NCI-H2227 treated with DMSO at 0.1 percent for 48 hours (cell line): Measurements from ENCODE around the gene METTL27.
"Not testable (repeated sequence)": the region's sequence is repeated elsewhere in the genome, so short reads cannot be mapped to it uniquely, and the experiment has no call there.

ENCODE experiments used
- DNase-seq: peaks from one replicate; lab custom pipeline; 2025; lab: John Stamatoyannopoulos, UW

The METTL27 gene

DNA sequence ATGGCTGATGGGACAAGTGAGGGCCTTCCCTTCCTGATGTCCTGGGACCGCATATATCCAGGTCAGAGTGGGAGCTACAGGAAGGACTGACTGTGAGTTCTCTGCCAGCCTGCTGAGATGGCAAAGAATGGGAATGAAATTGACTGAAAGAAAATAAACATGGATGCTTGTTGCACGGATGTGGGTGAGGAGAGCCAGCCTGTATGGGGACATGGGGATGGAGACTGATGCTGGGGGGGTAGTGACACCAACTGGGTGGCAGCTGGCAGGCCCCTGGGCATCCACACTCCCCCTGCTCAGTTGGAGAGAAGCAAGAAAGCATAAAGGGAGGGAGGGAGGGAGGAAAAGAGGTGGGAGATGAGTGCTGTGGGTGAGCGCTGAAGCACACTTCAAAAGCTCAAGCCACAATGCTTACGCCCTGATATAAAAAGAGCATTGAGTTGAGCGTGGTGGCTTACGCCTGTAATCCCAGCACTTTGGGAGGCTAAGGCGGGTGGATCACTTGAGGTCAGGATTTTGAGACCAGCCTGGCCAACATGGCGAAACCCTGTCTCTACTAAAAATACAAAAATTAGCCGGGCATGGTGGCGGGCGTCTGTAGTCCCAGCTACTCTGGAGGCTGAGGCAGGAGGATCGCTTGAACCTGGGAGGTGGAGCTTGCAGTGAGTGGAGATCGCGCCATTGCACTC is 20.6 kb downstream of the METTL27 start:
- not testable (repeated sequence) for DNase-seq

DNA sequence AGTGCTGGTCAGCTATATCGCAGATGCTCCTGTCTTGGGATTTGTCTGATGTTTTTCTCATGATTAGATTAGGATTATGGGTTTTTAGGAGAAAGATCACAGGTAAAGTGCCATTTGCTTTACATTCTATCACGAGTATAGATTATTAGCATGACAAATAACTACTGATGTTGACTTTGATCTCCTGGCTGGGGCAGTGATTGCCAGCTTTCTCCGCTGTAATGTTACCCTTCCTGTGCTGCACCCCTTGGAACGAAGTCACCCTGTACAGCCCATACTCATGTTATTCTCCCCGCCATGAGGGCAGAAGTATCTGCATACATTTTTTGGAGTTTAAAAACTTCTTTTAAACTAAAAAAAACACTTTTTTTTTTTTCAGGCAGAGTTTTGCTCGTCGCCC is 22.3 kb downstream of the METTL27 start:
- DNase-seq: no peak

DNA sequence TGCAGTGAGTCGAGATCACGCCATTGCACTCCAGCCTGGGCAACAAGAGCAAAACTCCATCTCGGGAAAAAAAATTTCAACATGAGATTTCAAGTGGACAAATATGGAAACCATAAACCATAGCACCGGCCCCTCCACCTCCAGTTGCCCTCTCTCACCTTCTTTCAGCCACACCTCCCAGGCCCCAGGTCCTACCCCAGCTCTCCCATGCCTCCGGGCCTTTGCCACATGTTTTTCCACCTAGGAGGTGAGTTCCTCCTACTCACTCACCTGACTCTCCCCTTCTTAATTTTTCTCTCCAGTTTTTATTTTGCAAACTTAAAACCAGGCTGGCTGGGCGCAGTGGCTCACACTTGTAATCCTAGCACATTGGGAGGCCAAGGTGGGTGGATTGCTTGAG is 25.2 kb downstream of the METTL27 start:
- no peak for DNase-seq

DNA sequence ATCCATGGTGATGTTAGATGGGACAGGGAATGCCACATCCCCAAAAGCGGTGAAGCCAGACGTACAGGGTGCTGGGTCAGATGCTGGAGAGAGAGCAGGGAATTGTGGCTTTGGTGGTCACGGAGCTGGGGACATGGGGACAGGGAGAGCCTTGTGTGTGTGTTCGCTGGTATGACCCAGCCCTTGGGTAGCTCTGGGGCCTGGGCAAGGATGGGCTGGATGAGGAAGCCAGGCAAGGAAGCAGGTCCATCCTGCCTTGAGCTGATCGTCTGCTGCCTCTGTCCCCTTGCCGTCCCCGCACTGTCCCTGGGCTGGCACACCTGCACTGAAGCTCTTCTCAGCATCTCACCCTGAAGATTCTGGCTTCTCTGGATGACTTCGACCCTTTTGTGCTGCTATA is 26.9 kb downstream of the METTL27 start:
- no peak for DNase-seq

DNA sequence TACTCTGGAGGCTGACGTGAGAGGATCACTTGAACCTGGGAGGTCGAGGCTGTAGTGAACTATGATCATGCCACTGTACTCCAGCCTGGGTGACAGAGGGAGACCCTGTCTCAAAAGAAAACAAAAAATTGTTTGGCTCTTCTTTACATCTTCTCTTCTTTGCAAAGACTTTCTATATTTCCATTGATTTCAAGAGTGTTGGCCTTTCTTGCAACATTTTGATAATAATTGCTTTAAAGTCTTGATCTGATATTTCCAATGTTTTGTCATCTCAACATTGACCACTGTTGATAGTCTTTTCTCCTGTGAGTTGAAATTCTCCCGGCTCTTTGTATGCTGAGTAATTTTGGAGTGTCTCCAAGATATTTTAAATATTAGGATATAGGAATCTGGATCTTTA is 29.3 kb downstream of the METTL27 start:
- no peak for DNase-seq

DNA sequence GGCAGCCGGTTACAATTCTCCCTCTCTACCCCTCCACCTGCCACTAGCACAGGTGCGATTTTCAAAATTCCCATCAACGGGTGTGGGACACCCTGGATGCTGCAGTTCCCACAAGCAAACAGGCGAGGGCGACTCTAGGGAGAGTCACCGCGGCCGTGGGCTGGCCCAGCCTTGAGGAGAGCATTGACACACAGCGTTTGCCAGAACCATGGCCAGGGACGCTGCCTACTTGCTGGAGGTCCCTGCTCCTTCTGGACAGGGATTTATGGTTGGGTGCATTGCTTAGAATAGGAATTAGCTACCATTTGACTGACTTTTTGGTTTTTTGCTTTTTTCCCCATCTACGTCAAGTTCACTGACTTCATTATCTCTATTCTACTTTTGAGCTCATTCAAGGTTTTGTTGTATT is 30.6 kb downstream of the METTL27 start:
- DNase-seq: no peak

DNA sequence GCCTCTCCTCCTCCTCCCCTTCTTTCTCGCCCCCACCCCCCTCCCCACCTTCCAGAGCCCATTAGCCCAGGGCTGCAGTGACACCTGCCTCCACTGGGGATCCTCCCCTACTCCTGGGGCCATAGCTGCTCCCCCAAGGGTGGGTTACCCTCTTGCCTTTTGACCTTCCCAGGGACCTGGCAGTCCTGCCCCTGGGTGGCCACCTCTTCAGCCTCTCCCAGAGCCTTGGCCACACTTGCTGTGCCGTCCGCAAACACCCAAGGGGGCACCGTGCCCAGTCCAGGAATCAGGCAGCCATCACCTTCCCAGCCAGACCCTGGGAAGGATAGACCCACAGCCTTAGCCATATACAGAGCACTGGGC is 31.3 kb downstream of the METTL27 start:
- no peak for DNase-seq

DNA sequence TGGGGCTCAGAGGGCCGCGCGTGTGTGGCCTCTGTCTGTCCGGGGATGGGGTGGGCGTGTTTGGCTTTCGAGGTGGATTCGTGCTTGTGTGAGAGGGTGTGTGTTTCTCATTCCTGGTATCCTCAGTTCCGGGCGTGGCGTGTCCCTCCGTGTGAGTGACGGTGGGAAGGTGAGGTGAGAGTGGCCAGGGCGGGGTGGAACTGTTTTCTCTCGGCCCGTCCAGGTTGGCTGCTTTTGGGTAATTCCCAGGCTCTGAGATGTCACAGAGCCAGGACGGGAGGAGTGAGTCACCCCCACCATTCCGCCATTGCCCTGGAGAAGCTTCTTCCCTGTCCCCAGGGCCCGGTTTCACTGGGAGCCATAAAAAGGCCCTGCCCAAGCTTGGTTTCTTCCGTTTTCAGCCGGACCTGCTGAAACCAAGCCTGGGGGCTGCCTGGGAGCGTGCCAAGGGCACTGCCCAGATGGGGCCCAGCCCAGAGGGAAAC is 32.8 kb downstream of the METTL27 start:
- no peak for DNase-seq

DNA sequence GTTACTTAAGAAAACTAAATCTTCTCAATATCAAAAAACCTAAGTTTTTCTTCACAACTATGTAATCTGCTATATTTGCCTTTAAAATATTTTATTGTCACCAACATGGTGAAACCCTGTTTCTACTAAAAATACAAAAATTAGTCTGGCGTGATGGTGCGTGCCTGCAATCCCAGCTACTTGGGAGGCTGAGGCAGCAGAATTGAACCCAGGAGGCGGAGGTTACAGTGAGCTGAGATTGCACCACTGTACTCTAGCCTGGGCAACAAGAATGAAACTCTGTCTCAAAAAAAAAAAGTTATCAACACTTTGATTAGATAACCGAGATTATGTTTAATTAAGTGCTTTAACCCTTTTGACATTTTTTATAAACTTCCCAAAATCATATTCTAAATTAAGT is 39.9 kb downstream of the METTL27 start:
- DNase-seq: no peak

DNA sequence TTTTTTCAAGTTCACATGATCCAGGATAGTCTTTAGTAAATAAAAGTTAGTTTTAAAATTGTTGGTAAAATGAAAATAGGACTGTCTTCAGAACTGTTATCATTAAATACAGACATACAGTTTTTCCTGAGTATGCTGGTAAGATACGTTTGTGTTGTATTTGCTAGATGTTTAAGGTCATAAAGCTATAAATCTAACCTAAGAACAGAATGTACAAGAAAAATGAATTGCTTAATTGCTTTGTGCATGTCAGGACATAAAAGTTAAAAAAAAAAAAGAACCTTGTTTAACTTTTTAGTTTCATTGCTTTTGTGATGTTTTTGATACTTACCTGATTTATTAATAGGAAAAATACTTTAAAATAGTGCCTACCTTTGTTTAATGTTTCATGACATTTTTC is 40.7 kb downstream of the METTL27 start:
- DNase-seq: no peak

DNA sequence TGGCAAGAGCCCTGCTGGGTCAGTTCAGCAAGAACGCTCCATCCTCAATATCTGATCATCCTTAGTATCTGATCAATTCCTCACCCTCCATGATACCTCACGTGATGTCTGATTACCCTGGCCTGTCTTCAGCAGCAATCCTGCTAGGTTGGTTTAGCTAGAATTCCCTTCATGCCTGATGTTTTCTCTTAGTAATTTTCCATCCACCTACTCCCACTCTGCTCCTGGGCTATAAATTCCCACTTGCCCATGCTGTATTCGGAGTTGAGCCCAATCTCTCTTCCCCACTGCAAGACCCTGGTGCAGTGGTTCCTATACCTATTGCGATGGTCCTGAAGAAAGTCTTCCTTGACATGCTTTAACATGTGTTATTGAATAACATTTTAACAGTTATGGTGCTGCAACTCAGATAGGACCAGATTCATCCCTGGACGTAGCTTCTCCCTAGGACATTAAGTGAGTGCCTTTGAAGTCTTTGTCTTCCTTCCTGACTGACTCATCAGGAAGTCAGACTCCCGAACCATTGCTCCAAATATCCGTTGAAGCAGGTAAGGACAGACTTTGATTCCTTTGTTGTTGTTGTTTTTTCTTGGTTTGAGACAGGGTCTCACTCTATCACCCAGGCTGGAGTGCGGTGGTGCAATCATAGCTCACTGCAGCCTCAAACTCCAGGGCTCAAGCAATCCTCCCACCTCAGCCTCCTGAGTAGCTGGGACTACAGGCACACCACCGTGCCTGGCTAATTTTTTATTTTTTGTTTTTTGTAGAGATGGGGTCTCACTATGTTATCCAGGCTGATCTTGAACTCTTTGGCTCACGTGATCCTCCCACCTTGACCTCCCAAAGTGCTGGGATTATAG is 42.8 kb downstream of the METTL27 start:
- no peak for DNase-seq

DNA sequence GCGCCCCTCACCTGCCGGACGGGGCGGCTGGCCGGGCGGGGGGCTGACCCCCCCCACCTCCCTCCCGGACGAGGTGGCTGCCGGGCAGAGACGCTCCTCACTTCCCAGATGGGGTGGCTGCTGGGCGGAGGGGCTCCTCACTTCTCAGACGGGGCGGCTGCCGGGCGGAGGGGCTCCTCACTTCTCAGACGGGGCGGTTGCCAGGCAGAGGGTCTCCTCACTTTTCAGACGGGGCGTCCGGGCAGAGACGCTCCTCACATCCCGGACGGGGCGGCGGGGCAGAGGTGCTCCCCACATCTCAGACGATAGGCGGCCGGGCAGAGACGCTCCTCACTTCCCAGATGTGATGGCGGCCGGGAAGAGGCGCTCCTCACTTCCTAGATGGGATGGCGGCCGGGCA is 45.1 kb downstream of the METTL27 start:
- not testable (repeated sequence) for DNase-seq

DNA sequence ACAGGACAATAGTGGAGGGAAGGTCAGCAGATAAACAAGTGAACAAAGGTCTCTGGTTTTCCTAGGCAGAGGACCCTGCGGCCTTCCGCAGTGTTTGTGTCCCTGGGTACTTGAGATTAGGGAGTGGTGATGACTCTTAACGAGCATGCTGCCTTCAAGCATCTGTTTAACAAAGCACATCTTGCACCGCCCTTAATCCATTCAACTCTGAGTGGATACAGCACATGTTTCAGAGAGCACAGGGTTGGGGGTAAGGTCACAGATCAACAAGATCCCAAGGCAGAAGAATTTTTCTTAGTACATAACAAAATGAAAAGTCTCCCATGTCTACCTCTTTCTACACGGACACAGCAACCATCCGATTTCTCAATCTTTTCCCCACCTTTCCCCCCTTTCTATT is 45.7 kb downstream of the METTL27 start:
- not testable (repeated sequence) for DNase-seq

DNA sequence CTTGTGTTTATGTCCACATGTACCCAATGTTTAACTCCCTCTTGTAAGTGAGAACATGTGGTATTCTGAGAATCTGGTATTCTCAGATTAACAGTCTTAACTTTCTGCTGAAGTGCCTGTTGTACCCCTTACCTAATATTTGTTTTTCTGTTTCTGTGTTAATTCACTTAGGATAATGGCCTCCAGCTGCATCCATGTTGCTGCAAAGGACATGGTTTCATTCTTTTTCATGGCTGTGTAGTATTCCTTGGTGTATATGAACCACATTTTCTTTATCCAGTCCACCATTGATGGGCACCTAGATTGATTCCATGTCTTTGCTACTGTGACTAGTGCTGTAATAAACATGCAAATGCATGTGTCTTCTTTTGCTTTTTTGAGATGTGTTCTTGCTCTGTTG is 47.1 kb downstream of the METTL27 start:
- DNase-seq: not testable (repeated sequence)

DNA sequence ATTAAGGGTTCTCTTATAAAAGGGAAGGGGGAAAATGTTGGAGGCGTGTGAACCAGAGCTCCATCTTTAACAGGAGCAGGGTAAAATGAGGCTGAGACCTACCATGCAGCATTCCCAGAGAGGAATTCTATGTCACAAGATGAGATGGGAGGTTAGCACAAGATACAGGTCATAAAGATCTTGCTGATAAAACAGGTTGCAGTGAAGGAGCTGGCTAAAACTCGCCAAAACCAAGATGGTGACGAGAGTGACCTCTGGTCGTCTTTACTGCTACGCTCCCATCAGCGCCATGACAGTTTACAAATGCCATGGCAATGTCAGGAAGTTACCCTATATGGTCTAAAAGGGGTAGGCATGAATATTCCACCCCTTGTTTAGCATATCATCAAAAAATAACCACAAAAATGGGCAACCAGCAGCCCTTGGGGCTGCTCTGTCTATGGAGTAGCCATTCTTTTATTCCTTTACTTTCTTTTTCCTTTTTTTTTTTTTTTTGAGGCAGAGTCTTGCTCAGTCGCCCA is 51.1 kb downstream of the METTL27 start:
- not testable (repeated sequence) for DNase-seq

DNA sequence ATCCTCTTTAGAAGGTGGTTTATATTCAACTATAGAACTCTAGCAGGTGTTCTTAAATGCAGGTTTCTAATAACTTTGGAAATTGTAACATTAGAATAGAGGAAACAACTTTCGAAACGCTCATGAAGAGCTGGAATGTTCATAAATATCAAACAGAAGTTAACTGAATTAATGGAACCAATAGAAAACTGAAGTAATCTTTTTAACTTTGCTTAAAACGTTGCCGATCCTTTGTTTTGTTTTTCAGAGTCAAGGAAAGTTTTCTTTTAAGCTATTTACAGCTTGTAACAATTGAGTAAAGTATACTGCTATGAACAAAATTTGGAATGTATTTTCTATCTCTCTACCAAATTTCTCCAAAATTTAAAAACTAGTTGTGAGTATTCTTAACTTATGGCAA is 53.3 kb downstream of the METTL27 start:
- no peak for DNase-seq

DNA sequence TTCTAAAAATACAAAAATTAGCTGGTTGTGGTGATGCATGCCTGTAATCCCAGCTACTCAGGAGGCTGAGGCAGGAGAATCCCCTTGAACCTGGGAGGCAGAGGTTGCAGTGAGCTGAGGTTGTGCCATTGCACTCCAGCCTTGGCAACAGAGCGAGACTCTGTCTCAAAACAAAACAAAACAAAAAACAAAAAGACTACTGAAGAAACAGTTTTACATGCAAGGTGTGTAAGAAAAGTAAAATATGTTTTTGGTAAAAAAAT is 54.6 kb downstream of the METTL27 start:
- DNase-seq: not testable (repeated sequence)

DNA sequence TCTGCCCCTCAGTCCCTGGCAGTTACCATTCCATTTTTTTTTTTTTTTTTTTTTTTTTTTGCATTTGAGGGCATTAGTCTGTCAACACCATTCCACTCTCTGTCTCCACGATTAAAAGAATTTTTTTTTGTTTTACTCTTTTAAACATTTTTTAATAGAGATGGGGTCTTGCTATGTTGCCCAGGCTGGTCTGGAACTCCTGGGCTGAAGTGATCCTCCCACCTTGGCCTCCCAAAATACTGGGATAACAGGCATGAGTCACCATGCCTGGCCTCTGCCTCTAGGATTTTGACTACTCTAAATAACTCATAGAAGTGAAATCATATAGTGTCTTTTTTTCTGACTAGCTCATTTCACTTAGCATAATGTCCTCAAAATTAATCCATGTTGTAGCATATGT is 55.7 kb downstream of the METTL27 start:
- no peak for DNase-seq
